ENCODE data around the gene CPLANE2.
A peak's percentile ranks its signal among the peaks of the same experiment; 100 is the strongest.
"Not testable (repeated sequence)": the region's sequence is repeated elsewhere in the genome, so short reads cannot be mapped to it uniquely, and the experiment has no call there.

CPLANE2 gene

GRCh38 chr1:16202281-16203210, 34.4 kb downstream of the CPLANE2 start:
- Mint-ChIP-seq H3K27me3 (no peaks in the 10 kb centered on the region), H3K9me3 (ENCODE audit: low read depth) (no peaks in the 10 kb centered on the region), H3K27ac (no peak overlapping the region), H3K4me1 (ENCODE audit: low read depth) (peaks cover 7% of the 10 kb centered on the region), H3K36me3 (peaks cover 6% of the 10 kb centered on the region), H3K4me3 (no peak overlapping the region)

DNA sequence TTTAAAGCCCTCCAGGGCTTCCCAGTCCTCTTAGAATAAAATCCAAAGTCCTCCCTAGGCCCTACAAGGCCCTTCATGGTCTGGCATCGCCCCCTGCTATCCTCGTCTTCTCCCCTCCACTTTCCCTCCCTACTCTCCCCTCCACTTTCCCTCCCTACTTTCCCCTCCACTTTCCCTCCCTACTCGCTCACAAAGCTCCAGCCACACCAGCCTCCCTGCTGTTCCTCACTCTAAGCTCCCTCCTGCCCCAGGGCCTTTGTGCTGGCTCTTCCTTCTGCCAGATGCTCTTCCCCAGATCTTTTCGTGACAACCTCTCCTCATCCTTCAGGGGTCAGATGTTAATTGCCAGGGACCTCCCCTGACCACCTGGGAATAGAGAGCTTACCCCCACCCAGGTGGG, 37.3 kb downstream of the CPLANE2 start:
- Mint-ChIP-seq H3K27ac (no peak overlapping the region), H3K4me1 (ENCODE audit: low read depth) (peaks cover 9% of the 10 kb centered on the region), H3K36me3 (peaks cover 6% of the 10 kb centered on the region), H3K4me3 (no peak overlapping the region), H3K9me3 (ENCODE audit: low read depth) (no peaks in the 10 kb centered on the region), H3K27me3 (no peaks in the 10 kb centered on the region)

DNA sequence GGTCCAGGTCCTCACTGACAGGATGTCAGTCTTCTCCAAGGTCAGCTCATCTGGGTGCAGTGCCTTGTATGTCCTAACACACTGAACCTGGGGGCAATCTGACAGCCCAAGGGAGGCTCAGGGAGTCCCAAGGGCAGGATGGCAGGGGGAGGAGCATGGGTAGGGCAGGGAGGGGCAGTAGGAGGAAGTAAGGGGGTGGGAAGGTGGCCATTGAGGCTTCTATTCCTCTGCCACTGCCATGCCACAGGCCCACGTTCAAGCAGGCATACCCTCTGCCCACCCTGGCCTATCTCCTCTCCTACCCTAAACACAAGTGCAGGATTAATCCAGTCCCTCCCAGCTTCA, 37.9 kb downstream of the CPLANE2 start:
- Mint-ChIP-seq H3K9me3 (ENCODE audit: low read depth) (no peaks in the 10 kb centered on the region), H3K27me3 (no peaks in the 10 kb centered on the region), H3K4me1 (ENCODE audit: low read depth) (peaks cover 8% of the 10 kb centered on the region), H3K36me3 (peaks cover 5% of the 10 kb centered on the region), H3K27ac (peak overlapping the region; percentile 47), H3K4me3 (no peak overlapping the region)

DNA sequence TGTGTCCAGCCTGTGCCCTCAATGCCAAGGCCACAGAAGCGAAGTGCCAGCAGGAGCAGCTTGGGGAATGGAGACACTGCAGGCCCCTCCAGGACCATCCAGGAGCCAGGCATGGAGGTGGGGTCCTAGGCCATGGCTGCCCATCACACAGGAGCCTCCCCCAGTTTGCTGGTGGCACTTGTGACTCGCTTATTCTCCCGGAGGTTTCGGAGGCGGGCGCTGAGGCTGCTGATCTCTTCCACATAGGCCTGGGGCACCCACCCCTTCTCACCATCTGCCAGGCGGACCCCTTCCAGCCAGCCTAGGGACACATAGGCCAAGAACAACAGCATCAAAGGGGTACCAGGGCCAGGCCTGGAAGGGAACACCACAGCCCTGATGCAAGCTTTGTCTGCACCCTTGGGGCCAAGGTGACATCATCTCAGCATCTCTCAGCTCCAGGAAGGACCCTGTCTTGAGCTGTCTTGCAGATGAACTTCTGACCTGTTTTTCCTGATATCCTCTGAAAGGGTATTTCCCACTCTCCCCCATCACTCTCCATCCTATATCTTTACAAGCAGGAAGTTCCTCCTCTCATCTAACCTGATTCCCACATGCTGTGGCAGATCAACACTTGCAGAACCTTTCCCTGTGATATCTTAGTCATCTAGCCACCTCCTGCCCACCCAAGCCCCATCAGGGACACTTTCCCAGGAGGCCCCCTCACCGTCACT, 38.4 kb downstream of the CPLANE2 start:
- Mint-ChIP-seq H3K27ac (peak overlapping the region; percentile 47), H3K27me3 (no peaks in the 10 kb centered on the region), H3K36me3 (peaks cover 3% of the 10 kb centered on the region), H3K4me1 (ENCODE audit: low read depth) (peaks cover 8% of the 10 kb centered on the region), H3K9me3 (ENCODE audit: low read depth) (no peaks in the 10 kb centered on the region), H3K4me3 (no peak overlapping the region)

DNA sequence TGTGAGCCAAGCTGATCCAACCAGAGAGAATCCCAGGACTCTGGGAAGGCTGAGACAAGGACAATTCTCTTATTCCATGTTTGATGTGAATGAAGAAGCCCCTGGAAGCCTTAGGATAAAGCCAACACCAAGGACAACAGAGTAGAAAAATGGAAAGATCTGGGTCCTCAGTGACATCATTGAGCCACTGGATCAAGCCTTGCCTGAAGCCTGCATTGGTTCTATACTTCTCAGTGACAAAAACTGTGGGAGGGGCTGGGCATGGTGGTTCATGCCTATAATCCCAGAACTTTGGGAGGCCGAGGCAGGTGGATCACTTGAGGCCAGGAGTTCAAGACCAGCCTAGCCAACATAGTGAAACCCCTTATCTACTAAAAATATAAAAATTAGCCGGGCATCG, 40.1 kb downstream of the CPLANE2 start:
- Mint-ChIP-seq H3K27me3 (no peaks in the 10 kb centered on the region), H3K9me3 (ENCODE audit: low read depth) (no peaks in the 10 kb centered on the region), H3K4me3 (no peak overlapping the region), H3K4me1 (ENCODE audit: low read depth) (peaks cover 8% of the 10 kb centered on the region), H3K27ac (no peak overlapping the region), H3K36me3 (no peaks in the 10 kb centered on the region)

DNA sequence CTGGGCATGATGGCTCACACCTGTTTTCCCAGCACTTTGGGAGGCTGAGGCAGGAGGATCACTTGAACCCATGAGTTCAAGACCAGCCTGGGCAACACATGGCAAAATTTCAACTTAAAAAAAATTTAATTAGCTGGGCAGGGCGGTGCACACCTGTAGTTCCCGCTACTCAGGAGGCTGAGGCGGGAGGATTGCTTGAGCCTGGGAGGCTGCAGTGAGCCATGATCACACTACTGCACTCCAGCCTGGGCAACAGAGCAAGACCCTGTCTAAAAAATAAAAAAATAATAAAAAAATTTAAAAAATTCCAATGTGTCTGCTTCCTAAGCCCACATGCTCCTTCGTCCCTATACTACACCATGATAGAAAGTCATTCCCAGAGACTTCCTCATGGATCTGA, 40.8 kb downstream of the CPLANE2 start:
- H3K27ac Mint-ChIP-seq; H3K4me1 Mint-ChIP-seq (ENCODE audit: low read depth); H3K27me3 Mint-ChIP-seq; H3K36me3 Mint-ChIP-seq; H3K9me3 Mint-ChIP-seq (ENCODE audit: low read depth); H3K4me3 Mint-ChIP-seq: not testable (repeated sequence)

- no peak overlapping the region for H3K4me3 Mint-ChIP-seq
- peaks cover 8% of the 10 kb centered on the region for H3K4me1 Mint-ChIP-seq (ENCODE audit: low read depth)
- H3K27ac Mint-ChIP-seq: no peak overlapping the region
- H3K9me3 Mint-ChIP-seq (ENCODE audit: low read depth): no peaks in the 10 kb centered on the region
- no peaks in the 10 kb centered on the region for H3K27me3 Mint-ChIP-seq
- H3K36me3 Mint-ChIP-seq: no peaks in the 10 kb centered on the region
Measured at GRCh38 chr1:16195518-16195905, 41.5 kb downstream of the CPLANE2 start.

GRCh38 chr1:16191916-16192546, 45.0 kb downstream of the CPLANE2 start:
- Mint-ChIP-seq H3K9me3 (ENCODE audit: low read depth) (no peaks in the 10 kb centered on the region), H3K4me3 (no peak overlapping the region), H3K4me1 (ENCODE audit: low read depth) (peaks cover 2% of the 10 kb centered on the region), H3K27ac (no peak overlapping the region), H3K27me3 (peaks cover 2% of the 10 kb centered on the region), H3K36me3 (no peaks in the 10 kb centered on the region)

DNA sequence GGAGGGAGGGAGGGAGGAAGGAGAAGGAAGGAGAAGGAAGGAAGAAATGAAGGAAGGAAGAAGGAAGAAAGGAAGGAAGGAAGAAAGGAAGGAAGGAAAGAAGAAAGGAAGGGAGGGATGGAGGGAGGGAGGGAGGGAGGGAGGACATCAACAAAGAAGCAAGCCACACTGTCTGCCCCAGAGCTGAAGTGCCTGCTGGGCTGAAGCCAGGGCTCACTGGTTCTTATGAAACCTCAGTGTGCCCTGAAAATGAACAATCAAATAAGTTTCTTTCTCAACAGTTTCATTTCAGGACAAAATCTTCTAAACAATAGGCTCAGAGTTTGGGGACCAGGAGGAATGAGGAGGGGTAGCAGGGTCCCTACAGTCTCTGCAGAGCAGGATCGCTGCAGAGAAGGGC, 45.7 kb downstream of the CPLANE2 start:
- H3K9me3 Mint-ChIP-seq (ENCODE audit: low read depth): no peaks in the 10 kb centered on the region
- peaks cover 2% of the 10 kb centered on the region for H3K27me3 Mint-ChIP-seq
- no peak overlapping the region for H3K27ac Mint-ChIP-seq
- H3K4me1 Mint-ChIP-seq (ENCODE audit: low read depth): peaks cover 2% of the 10 kb centered on the region
- H3K36me3 Mint-ChIP-seq: no peaks in the 10 kb centered on the region
- H3K4me3 Mint-ChIP-seq: no peak overlapping the region

- Mint-ChIP-seq H3K4me1 (ENCODE audit: low read depth) (peaks cover 2% of the 10 kb centered on the region), H3K27ac (no peak overlapping the region), H3K9me3 (ENCODE audit: low read depth) (no peaks in the 10 kb centered on the region), H3K36me3 (no peaks in the 10 kb centered on the region), H3K4me3 (no peak overlapping the region), H3K27me3 (peaks cover 2% of the 10 kb centered on the region)
Measured at GRCh38 chr1:16189921-16190621, 46.9 kb downstream of the CPLANE2 start.

GRCh38 chr1:16189003-16189402, 48.0 kb downstream of the CPLANE2 start:
- Mint-ChIP-seq H3K4me3 (no peak overlapping the region), H3K36me3 (no peaks in the 10 kb centered on the region), H3K9me3 (ENCODE audit: low read depth) (no peaks in the 10 kb centered on the region), H3K4me1 (ENCODE audit: low read depth) (peaks cover 2% of the 10 kb centered on the region), H3K27me3 (peaks cover 2% of the 10 kb centered on the region), H3K27ac (no peak overlapping the region)

DNA sequence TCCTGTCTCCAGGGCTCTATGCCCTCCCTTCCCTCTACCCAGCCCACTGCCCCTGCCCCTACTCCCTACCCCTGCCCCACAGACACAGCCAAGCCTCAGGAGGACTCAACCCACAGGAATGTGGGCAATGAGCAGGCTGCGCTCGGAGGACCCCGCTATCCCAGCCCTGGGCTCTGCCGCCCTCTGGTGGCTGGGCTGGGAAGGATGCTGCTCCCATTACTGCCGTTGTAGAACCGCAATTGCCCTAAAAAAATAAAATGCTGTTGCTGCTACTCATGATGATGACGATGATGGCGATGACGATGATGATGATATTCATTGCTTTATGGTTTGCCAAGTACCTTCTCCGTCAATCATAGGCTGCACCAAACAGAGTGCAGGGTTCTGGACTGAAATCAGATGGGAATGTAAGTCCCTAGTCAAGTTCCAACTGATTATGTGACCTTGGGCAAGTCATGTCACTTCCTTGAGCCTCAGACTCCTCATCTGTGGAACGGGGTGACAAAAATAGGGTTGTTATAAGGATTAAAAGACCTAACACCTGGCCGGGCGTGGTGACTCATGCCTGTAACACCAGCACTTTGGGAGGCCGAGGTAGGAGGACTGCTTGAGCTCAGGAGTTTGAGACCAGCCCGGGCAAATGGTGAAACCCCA, 49.1 kb downstream of the CPLANE2 start:
- Mint-ChIP-seq H3K9me3 (ENCODE audit: low read depth) (no peaks in the 10 kb centered on the region), H3K27me3 (peaks cover 2% of the 10 kb centered on the region), H3K4me1 (ENCODE audit: low read depth) (peaks cover 2% of the 10 kb centered on the region), H3K4me3 (no peak overlapping the region), H3K36me3 (no peaks in the 10 kb centered on the region), H3K27ac (no peak overlapping the region)

- no peaks in the 10 kb centered on the region for H3K36me3 Mint-ChIP-seq
Measured at GRCh38 chr1:16186655-16187235, 50.2 kb downstream of the CPLANE2 start.

More at GRCh38 chr1:16186655-16187235, 50.2 kb downstream of the CPLANE2 start:
- H3K4me3 Mint-ChIP-seq: no peak overlapping the region
- H3K27me3 Mint-ChIP-seq: peaks cover 2% of the 10 kb centered on the region
- H3K4me1 Mint-ChIP-seq (ENCODE audit: low read depth): peaks cover 2% of the 10 kb centered on the region
- H3K9me3 Mint-ChIP-seq (ENCODE audit: low read depth): no peaks in the 10 kb centered on the region
- no peak overlapping the region for H3K27ac Mint-ChIP-seq
